ENCODE data around the gene RGL1.

The RGL1 gene

GRCh38 chr1:183926983-183927382 is 122.1 kb downstream of the RGL1 start:
- DNase-seq = no peak

DNA sequence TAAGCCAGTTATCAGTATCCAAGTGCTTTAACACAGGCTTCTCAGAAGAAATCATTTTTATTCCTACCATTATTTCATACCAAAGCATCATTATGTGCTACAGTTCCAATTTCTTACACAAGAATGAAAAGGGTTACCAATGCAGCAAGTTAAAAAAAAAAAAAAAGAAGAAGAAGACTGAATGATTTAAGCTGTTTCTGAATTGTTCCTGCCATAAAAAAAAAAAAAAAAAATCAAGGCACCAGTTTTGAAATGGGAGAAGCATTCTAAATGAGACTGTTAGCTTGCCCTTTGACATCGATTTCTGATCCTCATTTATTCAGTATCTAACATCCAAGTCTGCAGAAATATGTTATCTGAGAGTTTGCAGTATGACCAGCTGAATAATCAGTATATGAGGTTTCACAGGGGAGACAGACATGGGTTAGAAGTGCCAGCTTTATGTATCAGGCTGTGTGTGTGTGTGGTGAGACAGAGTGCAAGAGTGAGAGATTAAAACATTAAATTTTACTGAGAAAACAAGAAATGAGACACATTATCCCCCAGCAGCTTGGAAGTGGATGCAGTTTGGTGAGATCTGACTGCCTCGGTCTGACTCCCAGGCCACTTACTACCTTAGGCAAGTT is 126.8 kb downstream of the RGL1 start:
- DNase-seq = no peak

- no peak for DNase-seq
Observed at GRCh38 chr1:183932412-183932811, 127.5 kb downstream of the RGL1 start.

DNA sequence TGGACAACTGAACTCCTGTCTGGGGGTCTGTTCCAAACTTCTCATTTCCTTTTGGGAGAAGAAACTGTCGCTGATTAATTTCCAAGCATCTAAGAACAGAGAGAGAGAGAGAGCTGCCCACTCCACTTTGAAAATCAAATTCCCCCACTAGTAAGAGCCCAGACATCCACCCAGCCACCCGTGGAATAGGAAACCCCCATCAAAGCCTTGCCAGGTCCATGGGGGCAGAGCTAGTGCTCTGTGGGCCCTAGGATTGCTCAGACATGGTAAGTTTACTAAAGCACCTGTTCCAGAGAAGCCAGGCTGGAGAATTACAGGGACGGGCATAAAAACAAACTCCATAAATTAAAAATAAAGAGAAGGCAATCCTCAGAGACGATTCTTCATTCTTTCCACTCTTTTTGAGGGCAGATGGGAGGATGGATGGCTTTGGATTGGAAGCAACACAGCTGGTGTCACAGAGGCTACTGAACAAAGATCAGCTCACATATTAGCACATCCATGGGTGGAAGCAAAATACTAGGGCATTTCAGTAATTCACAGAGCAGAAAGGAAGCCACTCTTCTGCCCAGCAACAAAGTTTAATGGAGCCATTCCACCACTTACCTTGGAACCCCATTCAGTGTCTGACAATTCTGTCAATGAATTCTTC is 128.7 kb downstream of the RGL1 start:
- no peak for DNase-seq

GRCh38 chr1:183934314-183934713 is 129.4 kb downstream of the RGL1 start:
- DNase-seq = no peak

GRCh38 chr1:183936009-183936408 is 131.1 kb downstream of the RGL1 start:
- DNase-seq = no peak

DNA sequence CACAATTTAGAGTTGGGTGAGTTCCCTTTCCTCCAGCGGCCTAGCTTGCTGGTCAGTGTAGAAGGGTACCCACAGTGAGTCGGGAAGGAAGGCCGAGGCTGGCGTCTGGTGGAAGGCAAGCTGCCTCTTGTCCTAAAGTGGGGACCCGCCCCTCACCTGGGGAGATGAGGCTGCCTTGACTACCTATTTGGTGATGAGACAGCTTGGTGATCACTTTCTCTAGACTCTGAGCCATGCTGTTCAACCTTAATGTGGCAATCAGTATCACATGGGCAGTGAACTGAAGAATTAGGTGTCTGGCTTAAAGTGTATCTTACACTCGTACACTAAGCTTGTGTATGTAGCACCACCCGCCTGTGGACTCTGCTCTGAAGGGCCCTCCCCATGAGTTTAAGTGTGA is 131.9 kb downstream of the RGL1 start:
- DNase-seq = no peak

- no peak for DNase-seq
Observed at GRCh38 chr1:183937611-183938010, 132.7 kb downstream of the RGL1 start.

DNA sequence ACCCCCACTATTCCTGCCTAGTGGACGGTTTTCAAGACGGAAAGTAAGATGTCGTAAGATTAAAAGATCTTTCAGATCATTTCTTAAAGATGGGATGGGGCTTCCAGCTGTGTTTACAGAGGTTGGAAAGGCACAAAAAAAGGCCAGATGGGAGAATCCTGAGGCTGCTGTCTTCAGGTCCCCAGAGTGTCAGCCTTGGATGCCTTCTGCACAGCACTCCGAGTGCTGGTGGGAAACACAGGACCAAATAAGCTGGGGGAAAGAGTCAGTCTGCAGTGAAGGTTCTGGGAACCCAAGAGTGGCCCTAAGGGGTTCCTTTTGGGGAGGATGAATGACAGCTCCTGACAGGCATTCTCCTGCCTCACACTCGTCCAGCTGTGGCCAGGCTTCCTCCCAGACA is 136.1 kb downstream of the RGL1 start:
- DNase-seq = no peak

DNA sequence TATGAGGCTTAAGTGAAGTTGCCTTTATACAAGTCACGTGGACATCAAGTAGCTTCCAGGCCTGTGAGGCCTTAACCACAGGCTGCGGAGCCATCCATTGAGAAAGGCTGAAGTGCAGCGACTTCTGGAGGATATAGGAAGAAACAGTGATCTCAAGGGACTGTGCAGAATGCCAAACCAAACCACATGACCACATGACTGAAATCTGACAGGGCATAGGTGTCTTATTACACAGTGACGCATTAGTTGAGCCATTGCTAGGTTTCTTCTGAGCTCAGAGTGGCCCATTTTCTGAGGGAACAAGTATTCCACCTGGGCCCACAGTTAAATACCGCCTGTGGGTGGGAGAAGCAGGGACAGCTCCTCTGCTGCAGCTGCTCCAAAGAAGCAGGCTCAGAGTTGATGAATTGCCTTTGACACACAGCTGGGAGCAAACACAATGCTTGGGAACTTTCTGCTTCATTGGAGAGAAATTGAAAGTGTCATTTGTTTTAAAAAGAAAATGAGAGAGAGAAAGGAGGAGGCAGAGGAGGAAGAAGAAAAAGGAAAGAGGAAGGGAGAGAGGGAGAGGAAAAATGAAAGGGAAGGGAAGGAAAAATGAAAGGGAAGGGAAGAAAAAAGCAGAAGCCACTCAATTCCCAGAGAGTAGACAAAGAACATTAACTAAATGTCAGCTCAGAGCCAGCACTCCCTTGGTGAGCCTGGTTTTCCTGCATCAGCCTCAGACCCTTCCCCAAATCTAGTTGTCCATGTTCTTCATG is 138.2 kb downstream of the RGL1 start:
- no peak for DNase-seq

DNA sequence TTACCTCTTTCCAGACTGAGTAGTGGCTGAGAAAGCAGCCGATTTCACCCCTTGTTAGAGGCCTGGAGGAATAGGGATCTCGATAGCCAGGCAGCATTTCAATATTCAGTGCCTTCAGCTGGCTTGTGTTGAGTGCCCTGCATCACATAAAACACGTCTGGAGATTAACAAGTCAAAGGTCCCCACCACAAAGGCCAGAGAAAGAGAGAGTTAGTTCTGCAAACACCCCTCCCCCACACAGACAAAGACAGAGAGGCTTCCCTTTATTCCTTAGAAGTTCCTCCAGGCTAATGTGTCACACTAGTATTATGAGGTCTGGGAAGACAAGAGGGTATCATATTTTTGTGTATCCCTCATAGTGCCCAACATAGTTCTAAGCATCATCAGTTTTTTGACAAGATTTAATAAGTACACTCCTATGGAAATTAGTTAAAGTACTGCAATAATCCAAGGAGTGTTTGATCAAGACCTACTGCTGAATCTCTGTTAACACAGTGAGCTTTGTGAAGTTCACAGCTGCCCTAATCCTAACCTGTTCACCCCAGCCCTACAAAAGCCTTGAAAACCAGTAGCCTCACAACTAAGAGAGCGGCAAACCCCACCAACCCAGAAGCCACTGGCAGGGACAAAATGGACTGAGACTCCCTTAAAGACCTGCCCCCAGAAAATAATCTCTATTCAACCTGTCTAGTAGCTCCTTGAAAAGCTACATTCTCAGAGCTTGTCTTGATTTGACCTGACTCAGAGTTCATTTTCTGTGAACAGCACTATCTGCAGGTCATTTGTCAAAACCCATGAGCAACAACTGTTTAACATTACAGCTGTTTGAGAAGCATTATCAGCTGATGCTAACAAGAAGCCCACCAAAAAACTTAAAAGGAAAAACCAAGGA is 140.8 kb downstream of the RGL1 start:
- DNase-seq = no peak

GRCh38 chr1:183946320-183946613 is 141.3 kb downstream of the RGL1 start:
- DNase-seq = no peak

DNA sequence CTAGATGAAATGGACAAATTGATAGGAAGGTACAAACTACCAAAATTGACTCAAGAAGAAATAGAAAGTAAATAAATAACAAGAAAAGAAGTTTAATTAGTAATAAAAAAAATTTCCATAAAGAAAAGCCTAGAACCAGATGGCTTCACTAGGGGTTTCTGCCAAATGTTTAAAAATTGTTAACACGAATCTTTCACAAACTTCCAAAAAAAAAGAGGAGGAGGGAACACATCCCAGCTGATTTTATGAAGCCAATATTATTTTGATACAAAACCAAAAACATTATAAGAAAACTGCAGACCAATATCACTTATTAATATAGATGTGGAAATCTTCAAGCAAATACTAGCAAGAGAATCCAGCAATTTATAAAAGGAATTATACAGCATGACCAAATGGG is 143.1 kb downstream of the RGL1 start:
- no peak for DNase-seq

DNA sequence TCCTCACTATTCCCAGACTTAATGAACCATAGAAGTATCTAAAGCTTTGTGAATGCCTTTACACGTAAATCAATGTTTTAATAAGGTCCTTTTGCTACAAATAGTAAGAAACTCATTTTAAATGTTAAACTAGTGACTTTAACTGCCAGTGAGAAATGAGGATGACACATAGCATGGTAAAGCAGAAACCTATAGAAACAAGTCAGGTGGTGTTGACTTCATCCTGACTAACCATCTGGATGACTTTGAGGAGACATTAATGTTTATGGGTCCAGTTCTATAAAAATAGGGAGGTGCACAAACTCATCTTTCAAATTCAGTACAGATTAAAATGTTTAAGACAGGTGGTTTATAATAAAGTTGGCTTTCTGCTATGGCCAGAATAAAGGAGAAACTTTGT is 147.2 kb downstream of the RGL1 start:
- no peak for DNase-seq

- no peak for DNase-seq
Observed at GRCh38 chr1:183953031-183953430, 148.1 kb downstream of the RGL1 start.

DNA sequence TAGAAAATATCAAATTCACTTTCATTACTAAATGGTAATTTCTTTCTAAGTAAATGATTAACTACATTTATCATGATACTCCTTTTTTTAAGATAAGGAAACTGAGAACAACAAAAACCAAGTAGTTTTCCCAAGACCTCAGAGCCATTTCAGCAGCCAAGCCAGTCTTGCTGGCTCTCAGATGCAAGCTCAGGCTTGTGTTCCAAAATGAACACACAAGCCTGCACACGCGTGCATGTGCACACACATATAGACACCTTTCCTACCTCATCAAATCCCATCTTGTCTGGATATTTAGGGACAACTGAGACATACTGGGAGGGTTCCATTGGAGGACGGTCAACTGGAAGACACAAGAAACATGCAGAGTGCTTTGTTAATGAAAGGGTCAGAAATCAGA is 149.6 kb downstream of the RGL1 start:
- DNase-seq = no peak

- DNase-seq = peak; percentile 10 to 36
Observed at GRCh38 chr1:183956559-183957188, 151.8 kb downstream of the RGL1 start.

DNA sequence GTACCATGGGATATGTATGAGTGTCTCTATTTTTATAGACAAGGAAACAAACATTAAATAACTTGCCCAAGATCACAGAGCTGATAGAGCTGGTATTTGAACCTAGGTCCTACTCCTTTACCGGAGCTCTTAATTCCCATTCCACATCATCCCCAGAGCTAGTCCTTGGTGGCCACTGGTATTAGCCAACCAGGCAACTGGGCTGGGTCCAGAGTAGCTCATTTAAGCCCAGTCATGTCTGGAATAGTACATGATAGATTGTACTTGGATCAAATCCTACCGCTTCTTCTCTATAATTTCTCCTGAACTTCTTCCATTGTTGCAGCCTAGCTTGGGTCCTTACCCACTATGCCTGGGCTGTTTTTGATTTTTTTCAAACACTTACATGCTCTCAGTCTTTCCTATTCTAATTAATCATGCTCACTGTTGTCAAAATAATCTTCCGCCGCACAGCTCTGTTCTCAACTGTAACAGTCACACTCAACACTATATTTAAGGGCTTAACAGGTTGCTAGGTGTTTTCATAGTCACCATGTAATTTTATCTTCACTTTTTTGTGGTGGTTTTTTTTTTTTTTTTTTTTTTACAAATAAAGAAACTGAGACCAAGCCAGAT is 152.4 kb downstream of the RGL1 start:
- no peak for DNase-seq

DNA sequence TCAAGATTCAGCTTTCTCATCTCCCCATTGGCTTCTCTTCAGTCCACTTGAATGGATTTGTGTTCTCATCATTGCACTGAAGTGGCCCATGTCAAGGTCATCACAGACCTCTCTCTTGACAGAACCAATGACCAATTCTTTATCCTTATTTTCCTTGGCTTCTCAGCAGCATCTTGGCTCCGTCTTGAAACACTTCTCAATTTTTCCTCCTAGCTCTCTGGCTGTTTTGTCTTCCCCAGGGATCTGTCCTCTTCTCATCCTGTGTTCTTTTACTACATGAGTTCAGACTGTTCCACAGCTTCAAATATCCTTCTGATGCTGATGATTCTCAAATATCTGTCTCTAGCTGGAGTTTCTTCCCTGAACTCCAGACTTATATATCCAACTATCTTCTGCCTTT is 154.0 kb downstream of the RGL1 start:
- DNase-seq = no peak

DNA sequence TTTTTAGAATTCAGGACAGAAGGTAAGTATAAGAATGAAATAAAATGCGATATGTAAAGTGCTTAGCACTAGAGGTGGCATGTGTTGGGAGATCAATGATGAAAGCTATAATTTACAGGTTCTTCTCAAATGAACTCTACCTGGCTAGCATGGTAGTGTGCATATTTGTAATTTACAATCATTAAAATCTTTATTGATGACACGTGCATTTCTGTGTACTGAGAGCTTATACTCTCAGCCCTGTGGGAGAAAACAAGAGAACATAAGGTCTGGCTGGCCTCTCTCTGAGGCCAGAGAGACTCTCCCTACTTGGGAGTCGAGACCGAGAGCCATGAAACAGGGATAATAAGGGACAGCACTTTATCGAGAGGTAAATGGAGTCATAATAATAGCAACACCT is 156.2 kb downstream of the RGL1 start:
- DNase-seq = no peak

GRCh38 chr1:183962903-183963302 is 158.0 kb downstream of the RGL1 start:
- no peak for DNase-seq

DNA sequence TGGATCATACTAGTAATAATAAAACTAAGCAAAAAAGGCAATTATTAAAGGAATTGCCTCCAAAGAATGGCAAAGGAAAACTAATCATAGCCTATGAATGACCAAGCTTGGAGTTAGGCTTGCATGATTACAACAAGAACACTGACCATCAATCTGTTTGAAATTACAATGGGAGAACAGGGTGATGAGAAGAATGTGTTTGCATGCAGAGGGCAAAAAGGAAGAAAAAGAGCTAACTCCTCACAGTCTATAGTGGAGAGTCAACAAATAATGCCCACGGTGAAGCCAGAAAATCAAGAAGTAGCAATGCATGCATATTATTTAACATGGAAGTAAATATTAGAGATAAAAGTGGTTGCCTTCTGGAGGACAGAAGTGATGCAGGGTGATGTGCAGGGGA is 160.8 kb downstream of the RGL1 start:
- no peak for DNase-seq

- no peak for DNase-seq
Observed at GRCh38 chr1:183966487-183966886, 161.6 kb downstream of the RGL1 start.

Data from stimulated activated CD4-positive, alpha-beta T cell treated with anti-CD3 and anti-CD28 coated beads, Interleukin-2, amount 100 ng/mL, for 48 hours (primary cell).